Epithelial cell of proximal tubule (primary cell): ENCODE results near the gene KLF13. TPM values are rescaled to one million over a fixed set of nuclear protein-coding genes. Genes with fewer than 3 reads are reported as not detected.
A peak's percentile ranks its signal among the peaks of the same experiment; 100 is the strongest.

Experiments used
- DNase-seq: peaks from one replicate; pipeline ENCODE4 v3.0.0-alpha.2; 2011; ENCODE audit warnings: low read depth
- H3K4me3 ChIP-seq: 2 replicates; pipeline ENCODE4 v1.5.1; 2011; ENCODE audit warnings: low read depth, mild to moderate bottlenecking, low read length
- total RNA-seq: library from RNA; depleted of rRNA; stranded (reverse); fragments of >200 nt; gene quantifications from 2 replicates; pipeline ENCODE4 v1.2.3, GENCODE V29; 2015
- TF ChIP-seq, protein P1 (sequence below): conservative IDR thresholded peaks from 2 replicates; pipeline ENCODE4 v1.5.1; 2012; ENCODE audit warnings: low read depth, mild to moderate bottlenecking, low read length

Gene KLF13
- total RNA-seq, 1 donor from 2014 or later, result 66.2 TPM

DNA sequence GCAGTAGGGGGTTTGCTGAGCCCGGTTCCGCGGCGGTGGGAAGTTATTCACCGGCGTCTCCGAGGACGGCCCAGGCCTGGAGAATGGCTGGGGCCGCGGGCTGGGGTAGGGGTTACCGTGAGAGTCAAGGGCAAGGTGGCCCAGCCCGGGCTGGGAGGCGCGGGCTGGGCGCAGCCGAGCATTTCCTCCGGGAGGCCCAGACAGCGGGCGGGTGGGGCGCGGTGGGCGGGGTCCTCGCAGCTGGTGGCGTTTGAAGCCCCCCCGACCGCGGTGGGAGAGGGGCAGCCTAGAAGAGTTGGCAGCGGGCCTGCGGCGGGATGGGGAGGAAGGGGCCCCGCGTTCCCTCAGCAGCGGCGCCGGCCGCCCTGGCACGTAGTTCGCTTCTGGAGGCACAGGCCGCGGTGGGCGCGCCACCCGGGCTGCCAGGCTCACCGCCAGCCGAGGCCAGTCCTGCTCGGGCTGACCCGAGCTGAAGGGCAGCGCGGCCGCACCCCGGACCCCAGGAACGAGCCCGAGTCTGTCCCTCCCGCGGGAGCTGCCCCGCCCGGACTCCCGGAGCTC, 960 bp upstream of the KLF13 start:
- peak overlapping the region; percentile 74 for H3K4me3 ChIP-seq
- TF ChIP-seq, protein P1, sequence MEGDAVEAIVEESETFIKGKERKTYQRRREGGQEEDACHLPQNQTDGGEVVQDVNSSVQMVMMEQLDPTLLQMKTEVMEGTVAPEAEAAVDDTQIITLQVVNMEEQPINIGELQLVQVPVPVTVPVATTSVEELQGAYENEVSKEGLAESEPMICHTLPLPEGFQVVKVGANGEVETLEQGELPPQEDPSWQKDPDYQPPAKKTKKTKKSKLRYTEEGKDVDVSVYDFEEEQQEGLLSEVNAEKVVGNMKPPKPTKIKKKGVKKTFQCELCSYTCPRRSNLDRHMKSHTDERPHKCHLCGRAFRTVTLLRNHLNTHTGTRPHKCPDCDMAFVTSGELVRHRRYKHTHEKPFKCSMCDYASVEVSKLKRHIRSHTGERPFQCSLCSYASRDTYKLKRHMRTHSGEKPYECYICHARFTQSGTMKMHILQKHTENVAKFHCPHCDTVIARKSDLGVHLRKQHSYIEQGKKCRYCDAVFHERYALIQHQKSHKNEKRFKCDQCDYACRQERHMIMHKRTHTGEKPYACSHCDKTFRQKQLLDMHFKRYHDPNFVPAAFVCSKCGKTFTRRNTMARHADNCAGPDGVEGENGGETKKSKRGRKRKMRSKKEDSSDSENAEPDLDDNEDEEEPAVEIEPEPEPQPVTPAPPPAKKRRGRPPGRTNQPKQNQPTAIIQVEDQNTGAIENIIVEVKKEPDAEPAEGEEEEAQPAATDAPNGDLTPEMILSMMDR, result no peak
- no peak for DNase-seq

DNA sequence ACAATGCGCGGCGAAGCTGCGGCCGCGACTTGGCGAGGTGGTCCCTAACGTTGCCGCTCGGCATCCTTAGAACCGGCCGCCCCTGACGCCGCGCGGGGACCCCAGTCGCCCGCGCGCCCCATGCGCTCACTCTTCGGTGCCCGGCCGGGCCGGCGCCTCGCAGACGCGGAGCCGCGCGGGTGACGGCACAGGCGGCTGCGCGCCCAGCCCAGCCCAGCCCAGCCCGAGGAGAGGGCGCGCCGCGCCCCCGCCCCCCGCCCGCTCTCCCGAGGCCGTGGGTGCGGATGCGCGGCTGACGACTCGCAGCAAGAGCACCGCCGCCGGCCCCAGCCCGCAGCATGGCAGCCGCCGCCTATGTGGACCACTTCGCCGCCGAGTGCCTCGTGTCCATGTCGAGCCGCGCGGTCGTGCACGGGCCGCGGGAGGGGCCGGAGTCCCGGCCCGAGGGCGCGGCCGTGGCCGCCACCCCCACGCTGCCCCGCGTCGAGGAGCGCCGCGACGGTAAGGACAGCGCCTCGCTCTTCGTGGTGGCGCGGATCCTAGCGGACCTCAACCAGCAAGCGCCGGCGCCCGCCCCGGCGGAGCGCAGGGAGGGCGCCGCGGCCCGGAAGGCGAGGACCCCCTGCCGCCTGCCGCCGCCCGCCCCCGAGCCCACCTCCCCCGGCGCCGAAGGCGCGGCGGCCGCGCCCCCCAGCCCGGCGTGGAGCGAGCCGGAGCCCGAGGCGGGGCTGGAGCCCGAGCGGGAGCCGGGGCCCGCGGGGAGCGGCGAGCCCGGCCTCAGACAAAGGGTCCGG, 437 bp downstream of the KLF13 start:
- DNase-seq, result no peak
- TF ChIP-seq, protein P1, result no peak
- peak overlapping the region; percentile 75 for H3K4me3 ChIP-seq

DNA sequence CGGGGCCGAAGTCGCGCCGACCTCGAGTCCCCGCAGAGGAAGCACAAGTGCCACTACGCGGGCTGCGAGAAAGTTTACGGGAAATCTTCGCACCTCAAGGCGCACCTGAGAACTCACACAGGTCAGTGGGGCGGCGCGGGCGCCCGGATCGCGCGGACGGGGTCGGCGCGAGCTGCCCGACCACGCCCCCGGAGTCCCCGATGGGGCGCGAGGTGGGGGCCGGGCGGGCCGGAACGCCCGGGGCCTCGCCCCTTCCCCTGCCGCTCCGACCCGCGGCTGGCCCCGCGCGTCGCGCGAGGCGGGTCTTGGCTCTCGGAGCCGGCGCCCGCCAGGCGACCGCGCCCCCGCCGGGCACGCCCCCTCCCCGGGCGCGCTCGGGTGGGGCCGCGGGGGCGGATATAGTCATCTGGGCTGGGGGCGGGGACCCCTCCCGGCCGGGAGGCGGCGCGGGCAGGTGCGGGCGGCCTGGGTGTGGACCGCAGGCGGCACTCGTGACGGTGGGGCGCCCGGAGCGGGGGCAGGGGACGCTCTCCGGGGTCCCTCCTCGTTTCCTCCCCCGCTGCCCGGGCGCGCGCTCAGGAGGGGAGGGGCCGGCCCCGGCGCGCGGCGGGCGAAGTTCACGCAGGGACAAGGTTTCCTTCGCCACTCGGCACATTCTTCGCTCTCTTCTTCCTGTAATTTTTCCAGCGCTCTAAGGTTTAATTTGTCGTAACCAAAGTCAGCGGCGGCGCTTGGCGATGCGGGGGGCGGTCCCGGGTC, 1.2 kb downstream of the KLF13 start:
- TF ChIP-seq, protein P1, result no peak
- no peak for DNase-seq
- H3K4me3 ChIP-seq, result peak overlapping the region; percentile 75

DNA sequence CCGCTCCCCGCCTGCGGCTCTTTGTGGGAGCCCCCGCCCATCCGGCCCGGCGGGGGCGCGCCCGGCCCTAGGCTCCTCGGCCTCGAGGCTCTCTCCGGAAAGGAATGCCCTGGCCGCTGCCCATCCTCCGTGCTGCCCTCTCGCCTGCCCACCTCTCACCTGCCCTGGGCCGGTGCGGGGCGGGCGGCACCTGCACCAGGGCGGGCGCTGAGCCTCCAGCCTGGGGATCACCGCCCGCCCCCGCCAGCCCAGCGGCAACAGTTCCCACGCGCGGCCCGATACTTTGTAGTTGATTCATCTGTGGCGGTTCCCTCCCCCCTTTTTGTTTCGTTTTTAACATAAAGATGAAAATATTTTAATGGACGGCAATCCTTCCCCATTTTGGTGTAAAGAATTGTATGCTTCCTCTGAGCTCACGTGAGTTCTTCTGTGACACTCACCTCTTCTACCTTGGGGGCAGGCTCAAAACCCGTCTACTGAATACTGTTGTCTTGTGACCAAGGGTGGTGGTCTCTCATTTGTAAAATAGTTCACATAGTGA, 1.9 kb downstream of the KLF13 start:
- H3K4me3 ChIP-seq, result peak overlapping the region; percentile 75
- TF ChIP-seq, protein P1, result no peak
- DNase-seq, result no peak

DNA sequence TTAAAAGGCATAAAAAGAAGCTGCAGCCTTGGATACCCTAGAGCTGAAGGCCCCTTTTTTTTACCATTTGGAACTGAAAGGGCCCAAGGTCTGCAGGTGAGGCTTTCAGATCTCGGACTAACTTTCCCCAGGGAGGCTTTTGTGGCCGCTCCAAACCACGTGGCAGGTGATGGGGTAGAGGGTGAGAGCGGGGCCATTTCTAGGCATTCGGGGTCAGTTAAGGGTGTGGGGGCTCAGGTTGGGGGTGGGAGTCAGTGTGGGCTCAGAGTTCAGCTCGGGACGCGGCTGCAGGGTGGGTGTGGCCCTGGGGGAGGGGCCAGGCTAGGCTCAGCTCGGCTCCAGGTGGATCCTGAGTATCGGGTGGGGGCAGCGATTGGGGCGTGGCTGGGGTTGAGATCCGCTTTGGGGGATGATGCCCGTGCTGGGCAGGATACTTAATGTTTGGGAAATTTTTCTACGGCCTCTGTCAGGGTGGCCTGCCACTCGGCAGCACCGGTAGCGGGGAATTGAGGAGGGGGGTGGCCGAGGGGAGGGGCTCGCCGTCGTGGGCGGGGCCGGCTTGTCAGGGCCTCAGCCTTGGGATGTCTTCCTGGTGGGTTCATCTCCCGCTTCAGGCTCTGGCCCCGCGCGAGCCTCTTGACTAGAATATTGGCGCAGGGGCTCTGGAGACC, 2.5 kb downstream of the KLF13 start:
- peak overlapping the region; percentile 75 for H3K4me3 ChIP-seq
- TF ChIP-seq, protein P1, result no peak
- no peak for DNase-seq

DNA sequence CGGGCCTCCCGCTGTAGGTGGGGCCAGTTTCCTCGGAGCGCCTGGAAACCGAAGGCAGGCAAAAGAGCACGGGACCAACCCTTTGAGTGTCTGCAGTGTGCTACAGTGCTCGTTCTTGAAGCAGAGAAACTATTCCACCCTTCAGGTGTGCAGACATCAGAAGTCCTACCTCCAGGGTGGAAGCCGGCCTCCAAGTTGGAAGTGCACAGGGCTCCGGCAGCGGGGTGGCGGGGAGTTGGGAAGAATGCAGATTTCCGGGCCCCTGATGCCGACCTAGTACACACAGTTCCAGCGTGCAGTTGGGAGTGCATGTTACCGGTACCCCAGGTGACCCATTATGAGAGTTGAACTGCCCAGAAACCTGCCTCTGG, 3.0 kb downstream of the KLF13 start:
- TF ChIP-seq, protein P1, result no peak
- peak overlapping the region; percentile 75 for H3K4me3 ChIP-seq

More for the DNA sequence above, 3.0 kb downstream of the KLF13 start:
- no peak for DNase-seq
